Fibroblast of peridontal ligament (primary cell): ENCODE results near the gene BTG1.
A peak's percentile ranks its signal among the peaks of the same experiment; 100 is the strongest.

Experiments used
- DNase-seq: peaks from one replicate; pipeline ENCODE4 v3.0.0-alpha.2; 2010; ENCODE audit errors: extremely low read depth

The BTG1 gene

DNA sequence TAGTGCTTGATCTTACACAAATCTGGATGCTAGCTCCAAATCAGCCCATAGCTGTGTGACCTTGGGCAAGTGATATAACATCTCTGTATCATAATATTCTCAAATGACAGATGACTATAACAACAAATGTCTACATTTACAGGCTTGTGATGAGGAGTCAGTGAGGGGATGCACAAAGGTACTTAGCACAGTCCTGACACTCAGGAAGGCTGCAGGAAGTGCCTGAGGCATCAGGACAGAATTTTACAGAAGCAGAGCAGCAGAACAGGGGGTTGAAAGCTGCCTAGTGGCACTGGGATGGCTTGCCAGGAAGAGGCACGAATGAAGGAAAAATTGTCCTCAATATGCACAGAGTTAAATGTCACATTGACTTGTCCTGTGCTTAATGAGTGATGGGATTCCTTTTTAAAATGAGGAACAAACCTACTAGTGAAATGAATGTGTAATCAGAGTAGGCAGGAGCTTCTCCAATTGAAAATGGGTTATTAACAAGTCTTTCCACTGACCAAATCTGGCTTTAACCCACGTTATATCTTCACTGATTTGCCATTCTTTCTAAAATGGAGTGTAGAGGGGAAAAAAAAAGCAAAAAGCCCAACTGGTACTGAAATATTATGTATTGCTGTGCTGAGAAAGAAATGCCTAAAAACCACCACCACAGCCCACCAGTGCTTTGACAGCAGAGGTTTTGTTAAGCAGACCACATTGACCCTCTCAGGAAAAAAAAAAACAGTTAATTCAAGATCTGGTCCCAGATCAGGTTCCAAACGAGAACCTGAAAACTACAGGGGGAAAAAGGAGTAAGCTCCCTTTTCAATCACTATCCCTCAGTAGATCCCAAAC is 11.6 kb downstream of the BTG1 start:
- DNase-seq: no peak

DNA sequence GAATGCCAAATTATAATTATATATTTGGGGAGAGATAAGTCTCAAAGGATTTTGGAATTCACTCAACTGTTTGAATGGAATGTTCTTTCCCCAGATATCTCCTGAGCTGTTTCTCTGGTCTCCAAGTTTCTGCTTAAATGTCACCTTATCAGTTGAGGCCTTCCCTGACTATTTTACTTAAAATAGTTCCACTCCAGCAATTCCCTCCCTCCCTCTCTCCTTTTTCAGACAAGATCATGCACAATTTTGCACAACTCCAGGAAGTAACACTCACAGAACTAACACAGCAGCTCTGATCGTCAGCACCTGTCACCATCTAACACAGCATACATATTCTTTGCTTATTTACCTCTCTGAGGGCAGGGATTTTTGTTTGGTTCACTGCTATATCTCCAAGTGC is 12.5 kb downstream of the BTG1 start:
- DNase-seq: no peak

DNA sequence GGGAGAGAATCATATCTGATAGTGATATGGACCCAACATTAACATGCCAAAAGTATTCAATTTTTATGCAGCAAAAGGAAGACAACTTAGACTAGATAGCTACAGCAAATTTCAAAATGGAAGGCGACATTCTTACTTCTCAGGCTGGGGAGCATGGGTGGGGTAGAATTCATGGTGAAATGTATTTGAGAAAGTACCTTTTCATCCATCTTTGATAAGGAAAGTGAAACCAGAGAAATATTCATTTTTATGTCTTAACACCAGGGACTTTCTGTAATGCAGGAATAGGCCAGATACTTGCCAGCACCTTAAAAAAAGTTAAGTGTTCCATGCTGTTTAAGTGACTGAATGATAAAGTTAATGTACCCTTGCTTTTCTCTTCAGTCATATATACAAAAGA is 13.4 kb downstream of the BTG1 start:
- DNase-seq: no peak

DNA sequence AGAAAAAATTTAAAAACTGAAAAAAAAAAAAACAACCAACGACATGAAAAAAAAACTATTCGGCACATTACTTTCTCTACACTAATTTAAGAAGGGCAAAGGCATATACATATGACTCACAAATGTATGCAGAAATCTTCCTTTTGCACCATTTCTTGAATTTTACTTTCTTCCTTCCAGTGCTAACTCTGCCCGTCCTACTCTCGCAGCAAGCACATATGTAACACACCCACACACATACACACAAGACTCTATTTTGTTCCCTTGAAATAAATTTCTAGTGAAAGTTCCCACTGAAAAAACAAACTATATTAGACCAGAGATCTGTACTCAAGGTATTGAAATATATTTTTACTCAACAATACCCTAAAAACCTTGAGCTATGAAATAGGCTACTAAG is 14.6 kb downstream of the BTG1 start:
- no peak for DNase-seq

DNA sequence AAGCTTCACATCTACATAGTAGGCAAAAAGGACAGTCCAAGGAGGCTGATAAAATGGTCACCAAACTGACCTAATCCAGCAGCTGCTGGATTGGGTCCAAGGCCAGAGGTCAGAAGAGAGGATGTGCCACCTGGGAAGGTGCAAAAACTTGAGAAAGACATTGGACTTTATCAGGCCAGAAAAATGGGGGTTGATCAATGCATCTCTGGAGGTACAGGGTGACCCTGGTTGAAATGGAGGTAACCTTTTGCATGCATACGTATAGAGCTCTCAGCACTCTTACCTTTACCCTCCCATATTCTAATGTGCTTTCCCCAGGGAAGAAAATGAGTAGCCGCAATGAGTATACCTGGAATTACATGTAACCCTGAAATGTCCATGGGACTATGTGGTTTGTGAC is 16.0 kb downstream of the BTG1 start:
- DNase-seq: no peak

DNA sequence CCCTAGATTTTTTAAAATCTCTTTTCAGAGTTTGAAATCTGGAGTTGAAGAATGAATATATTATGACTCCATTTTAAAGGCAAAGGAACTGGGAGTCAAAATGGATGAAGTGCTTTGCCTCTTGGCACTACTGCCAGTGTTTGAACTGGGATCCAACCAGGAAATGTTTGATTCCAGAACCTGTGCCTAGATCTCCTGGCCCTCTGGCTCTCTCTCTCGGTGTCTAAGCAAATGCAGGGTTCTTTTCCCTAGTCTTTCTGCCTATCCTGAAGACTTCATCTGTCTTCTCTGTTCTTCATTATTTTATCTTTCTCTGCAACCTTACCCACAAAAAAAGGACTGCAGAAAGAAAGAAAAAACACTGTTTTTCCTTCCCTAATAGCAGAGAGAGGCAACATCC is 17.0 kb downstream of the BTG1 start:
- DNase-seq: no peak

DNA sequence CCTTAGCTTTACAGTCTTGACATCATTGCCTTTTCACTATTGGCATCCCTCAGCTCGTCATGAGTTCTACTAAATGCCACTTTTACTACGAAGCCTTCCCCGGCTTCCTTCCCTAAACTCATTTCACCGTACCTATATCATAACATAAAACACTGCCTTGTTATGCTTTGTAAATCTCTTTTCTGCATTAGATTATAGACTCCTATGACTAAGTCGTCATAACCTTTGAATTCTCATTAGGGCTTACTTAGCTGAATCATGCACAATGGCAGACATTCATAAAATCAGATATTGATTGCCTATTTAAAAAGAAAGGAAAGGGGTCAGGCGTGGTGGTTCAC is 21.0 kb downstream of the BTG1 start:
- DNase-seq: no peak

DNA sequence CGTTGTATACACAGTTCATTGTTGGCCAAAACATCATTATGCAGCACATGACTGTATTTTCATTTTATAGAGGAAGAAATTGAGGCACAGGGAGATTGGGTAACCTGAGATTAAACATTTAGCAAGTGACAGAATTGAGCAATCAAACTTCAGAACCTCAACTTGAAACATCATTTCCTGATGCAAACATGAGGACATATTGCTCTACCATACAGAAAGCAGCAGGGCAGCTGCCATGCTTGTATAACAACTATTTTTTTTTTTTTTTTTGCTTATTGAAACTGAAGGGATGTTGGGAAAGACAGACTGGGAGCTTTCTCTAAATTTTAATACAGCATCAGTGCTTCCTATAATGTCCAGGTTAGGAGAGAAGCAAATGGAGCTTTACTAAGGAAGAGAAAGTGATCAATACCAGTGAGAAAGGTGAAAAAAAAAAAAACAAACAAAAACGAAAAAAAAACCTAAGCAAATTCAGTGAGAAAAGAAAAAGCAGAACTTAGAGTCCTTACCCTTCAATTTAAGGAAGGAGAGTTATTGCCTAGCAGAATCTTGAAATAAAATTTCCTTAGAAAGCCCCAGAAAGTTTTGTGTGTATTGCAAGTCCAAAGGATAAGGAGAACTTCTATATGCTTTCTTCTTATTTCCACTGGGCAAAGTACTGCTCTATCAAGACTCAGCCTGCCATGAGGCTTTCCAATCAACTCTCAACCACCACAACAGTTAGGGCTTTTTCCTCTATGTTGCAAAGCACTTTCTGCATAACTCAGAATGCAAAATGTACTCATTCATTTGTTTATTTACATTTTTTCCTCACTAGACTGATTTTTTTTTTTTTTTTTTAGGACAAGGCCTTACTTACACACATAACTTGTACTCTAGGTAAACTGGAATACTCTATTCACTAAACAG is 21.6 kb downstream of the BTG1 start:
- no peak for DNase-seq

DNA sequence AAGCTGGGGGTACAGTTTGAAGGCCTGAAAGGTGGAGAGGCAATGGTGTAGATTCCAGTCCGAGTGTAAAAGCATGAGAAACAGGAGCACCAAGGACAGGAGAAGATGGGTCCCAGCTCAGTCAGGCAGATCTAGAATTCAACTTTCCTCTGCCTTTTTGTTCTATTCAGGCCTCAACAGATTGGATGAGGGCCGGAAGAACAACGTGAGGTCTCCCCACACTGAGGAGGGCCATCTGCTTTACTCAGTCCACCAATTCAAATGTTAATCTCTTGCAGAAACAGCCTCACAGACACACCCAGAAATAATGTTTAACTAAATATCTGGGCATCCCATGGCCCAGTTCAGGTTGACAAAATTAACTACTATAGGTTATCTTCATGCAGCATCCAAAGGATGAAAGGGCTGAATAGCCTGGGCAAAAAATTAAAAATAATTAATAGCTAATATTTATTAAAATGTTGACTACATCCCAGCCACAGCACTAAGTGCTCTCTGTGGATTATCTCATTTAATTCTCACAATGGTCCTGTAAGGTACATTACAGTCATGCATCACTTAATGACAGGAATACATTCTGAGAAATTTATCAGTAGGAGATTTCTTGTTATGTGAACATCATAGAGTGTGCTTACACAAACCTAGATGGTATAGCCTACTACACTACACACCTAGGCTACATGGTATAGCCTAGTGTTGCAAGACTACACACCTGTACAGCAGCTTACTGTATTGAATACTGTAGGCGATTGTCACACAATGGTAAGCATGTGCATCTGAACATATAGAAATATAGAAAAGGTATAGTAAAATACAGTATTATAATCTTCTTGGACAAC is 22.5 kb downstream of the BTG1 start:
- DNase-seq: no peak

DNA sequence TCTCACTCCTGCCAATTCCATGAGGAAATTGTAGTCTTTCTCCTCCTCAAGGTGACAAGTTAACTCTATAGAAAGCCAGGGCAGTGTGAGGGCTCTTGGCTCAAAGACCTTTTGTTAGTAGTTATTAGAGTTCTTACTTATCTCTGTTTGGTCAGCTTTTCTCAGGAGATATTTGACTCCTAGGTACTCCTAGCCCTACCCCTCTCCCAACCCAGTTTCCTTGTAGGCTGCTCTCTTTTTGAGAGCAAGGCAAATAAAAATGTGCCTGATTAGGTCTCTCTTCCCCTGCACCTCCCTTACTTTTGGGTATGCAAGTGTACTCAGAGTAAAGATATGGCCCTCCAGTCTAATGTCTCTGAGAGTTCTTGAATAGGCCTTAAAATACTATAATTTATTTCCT is 23.8 kb downstream of the BTG1 start:
- DNase-seq: no peak

DNA sequence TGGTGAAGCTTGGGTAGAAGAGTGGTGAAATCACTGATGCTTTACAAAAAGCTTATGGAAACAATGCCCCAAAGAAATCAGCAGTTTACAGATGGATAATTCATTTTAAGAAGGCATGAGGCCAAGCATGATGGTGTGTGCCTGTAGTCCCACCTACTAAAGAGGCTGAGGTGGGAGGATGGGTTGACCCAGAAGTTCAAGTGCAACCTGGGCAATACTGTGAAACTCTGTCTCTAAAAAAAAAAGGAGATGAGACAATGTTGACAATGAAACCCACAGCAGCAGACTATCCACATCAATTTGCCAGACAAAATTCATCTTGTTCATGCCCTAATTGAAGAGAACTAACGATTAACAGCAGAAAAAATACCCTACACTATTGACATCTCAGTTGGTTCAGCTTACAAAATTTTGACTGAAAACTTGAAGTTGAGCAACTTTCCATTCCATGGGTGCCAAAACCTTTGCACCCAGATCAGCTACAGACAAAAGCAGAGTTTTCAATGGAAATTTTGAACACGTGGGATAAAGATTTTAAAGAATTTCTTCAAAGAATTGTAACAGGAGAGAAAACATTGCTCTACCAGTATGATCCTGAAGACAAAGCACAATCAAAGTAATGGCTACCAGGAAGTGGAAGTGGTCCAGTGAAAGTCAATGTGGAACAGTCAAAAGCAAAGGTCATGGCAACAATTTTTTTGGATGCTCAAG is 26.7 kb downstream of the BTG1 start:
- DNase-seq: no peak

DNA sequence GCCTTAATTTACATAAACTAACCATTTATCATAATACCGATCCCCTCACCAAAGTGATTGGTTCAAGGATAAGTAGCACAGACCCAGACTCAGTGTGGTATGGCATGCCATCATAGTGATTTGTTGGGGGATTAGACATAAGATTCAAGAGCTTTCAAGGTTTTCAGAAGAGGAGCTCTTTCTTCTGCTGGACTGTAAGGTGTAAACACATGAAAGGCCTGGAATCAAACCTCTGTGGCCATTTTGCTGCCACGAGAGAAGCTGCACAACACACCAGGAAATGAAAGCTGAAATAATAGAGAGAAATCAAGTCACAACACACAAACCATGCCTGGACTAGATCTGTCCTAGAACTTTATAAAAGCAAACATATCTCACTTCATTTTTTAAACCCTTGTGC is 30.8 kb downstream of the BTG1 start:
- DNase-seq: no peak

DNA sequence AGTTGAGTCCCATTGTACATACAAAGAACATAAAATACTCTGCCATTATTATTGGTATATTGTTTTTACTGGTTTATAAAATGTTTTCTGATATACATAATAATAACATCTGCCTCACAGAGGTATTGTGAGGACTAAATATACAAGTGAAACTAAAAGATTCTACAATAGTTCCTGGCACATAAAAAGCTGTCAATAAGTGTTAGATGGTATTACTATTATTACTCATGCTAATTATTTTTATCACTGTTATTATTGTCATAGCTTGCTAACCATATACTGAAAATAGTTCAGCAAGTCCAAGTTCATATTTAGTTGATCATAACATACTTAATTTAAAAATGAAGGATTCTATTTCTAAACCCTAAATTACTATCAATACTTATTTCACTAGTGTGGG is 34.4 kb downstream of the BTG1 start:
- no peak for DNase-seq

DNA sequence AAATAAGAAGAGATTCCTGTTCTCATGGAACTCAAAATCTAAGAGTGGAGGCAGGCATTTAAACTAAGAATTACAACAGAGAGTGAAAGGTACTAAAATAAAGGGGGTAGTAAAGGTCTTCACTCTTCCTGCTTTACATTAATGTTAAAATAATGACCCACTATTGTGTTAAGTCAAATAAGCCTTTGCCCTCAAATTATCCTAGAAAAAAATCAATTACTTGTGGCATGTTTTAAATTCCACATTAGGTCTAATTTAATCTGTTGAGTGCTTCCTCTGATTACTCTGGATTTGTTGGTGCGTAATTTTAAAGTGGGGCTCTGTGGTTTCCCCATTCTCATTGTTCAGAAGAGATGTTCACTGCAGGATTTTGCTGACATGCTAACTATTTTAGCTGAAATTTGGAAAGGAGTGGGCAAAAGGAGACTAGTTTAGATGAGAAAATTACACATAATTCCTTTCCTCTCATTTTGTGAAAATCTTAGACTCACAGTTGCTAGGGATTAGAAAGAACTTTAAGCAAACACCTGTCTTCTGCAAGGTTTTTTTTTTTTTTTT is 35.5 kb downstream of the BTG1 start:
- DNase-seq: no peak

DNA sequence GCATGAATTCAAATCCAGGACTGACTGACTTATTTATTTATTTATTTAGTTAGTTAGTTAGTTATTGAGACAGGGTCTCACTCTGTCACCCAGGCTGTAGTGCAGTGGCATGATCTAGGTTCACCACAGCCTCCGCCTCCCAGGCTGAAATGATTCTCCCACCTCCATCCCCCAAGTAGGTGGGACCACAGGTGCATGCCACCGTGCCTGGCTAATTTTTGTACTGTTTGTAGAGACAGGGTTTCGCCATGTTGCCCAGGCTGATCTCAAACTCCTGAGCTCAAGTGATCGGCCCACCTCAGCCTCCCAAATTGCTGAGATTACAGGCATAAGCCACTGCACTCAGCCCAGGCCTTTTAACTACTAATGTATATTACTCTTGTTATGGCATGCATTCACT is 36.0 kb downstream of the BTG1 start:
- DNase-seq: no peak

DNA sequence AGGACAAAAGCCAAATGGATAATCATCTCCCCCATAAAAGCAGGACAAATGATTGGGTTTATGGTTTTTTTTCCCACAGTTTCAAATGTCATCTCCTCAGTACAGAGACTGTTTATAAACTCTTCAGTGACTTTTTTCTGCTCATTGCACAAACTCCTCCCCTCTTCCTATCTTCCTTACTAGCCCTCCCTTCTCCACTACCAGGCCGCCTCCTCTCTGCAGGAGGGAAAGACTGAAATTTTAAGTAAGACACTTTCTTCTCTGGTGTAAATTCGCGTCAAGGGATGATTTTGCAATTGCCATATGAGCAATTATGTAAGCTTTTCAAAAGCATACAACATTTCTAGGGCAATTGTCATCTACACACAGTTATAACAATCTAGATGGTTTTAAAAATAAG is 37.0 kb downstream of the BTG1 start:
- DNase-seq: peak; percentile 82

DNA sequence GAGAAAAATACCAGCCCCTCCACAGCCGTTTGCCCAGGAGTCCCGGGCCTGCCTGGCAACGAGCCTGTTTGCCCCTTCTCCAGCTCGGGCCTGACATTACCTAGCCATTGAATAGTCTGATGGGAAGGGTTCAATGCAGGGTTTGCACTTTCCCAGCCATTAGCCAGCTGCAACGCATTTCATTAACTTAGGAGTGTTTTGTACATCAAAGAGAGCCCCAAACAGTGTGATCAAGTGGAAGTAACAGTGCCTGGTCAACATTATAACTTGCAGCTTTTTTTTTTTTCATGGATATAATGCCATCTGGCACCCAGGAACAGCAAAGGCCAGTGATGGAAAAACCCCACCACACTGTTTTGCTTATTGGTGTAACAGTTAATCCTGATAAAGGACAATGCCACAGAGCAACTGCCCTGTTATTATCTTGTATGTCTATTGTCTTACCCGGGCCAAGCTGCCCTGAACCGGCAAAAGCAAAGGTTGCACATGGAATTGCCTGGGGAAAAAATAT is 38.0 kb downstream of the BTG1 start:
- DNase-seq: no peak

DNA sequence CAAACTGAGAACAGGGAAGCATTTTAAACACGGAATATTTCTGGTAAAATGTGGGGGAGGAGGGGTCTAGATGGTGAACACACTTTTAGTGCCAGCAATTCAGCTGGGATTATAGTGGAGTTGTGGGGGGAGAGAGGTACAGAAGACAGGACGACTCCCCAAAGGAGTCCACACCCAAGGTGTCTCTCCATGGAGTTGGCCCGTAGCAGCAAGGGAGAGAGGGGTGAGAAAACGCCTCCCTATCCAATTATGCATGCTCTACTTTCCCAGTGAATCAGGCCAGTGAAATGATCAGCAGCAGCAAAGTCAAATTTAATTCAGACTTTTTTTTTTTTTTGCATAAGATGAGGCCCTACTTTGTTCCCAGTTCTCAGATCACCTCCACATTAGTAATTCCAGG is 38.6 kb downstream of the BTG1 start:
- no peak for DNase-seq

DNA sequence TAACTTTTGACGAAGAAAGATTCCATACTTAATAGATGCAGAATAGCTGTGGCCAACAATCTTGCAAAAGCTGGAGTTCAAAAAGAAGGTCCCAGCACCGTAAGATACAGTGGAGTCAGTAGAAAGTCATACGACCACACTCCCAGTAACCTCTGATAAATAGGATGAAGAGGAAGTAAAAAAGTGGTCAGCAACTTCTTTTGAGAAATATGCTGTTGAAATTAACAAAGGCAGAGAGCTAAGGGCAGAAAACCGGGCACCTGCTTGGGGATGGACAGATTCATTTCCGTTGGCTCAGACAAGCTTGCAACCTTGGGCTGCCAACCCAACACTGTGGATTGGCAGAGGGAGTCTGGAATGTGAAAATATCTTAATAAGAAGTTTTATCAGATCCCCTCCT is 40.0 kb downstream of the BTG1 start:
- DNase-seq: no peak

DNA sequence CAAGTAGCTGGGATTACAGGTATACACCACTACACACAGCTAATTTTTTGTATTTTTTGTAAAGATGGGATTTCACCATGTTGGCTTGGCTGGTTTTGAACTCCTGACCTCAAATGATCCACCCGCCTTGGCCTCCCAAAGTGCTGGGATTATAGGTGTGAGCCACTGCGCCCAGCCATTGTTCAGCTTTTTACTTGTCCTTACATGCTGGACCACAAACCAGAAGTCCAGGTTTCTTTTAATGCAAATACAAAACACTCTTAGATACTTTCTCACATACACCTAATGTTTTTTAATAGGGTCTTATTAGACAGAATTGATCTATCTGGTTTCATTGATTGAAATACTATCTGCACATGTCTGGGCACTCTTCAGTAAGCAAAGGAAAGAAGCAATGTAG is 40.5 kb downstream of the BTG1 start:
- no peak for DNase-seq

DNA sequence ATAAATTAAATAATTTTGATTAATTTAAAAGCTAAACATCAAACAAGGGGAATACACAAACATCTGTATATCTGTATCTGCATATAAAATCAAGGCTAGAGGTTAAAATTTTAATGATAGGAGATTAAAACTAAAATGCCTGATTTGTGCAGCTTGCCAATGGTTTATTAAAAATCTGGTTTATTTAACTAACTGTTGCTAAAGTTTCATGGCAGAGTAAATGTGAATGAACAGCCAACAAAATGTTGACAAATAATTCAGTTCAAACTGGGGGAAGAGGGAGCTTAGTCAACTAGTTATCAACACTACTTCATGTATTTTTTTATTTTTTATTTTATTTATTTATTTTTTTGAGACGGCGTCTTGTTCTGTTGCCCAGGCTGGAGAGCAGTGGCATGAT is 43.0 kb downstream of the BTG1 start:
- no peak for DNase-seq
